GDM1 (cell line): Measurements from ENCODE around the gene KBTBD2.
"Not testable (repeated sequence)": the region's sequence is repeated elsewhere in the genome, so short reads cannot be mapped to it uniquely, and the experiment has no call there.

ENCODE experiments used
- DNase-seq: peaks from one replicate; lab custom pipeline; 2025; lab: John Stamatoyannopoulos, UW

Gene KBTBD2

GRCh38 chr7:32855837-32856775, 35.5 kb downstream of the KBTBD2 start:
- DNase-seq: not testable (repeated sequence)

GRCh38 chr7:32850654-32851053, 40.9 kb downstream of the KBTBD2 start:
- DNase-seq: not testable (repeated sequence)

GRCh38 chr7:32848655-32849054, 42.9 kb downstream of the KBTBD2 start:
- not testable (repeated sequence) for DNase-seq

GRCh38 chr7:32846630-32847225, 44.8 kb downstream of the KBTBD2 start:
- DNase-seq: peak; percentile 55

GRCh38 chr7:32844748-32845147, 46.8 kb downstream of the KBTBD2 start:
- peak; percentile 12 for DNase-seq

- not testable (repeated sequence) for DNase-seq
These were observed 47.8 kb downstream of the KBTBD2 start for GRCh38 chr7:32843763-32844162.

GRCh38 chr7:32839846-32840245, 51.7 kb downstream of the KBTBD2 start:
- DNase-seq: not testable (repeated sequence)

GRCh38 chr7:32828996-32829752, 62.4 kb downstream of the KBTBD2 start:
- DNase-seq: not testable (repeated sequence)
